Measurements from ENCODE around the gene EYA2. TPM values are rescaled to one million over a fixed set of nuclear protein-coding genes. Genes with fewer than 3 reads are reported as not detected.

Gene EYA2
- total and polyA plus RNA-seq, 2 donors (not counting 1 experiment from before 2014, with no cell fraction given) = 1.1 to 2.8 TPM

- Mint-ChIP-seq H3K27me3 (peaks cover 30% of the 10 kb centered on the region), H3K4me3 (no peak overlapping the region), H3K27ac (no peak overlapping the region), H3K4me1 (no peaks in the 10 kb centered on the region), H3K9me3 (ENCODE audit: insufficient read depth) (no peaks in the 10 kb centered on the region)
- Histone ChIP-seq H3K36me3 (replicated peaks in 1 of 2; ENCODE audit: control extremely low read depth in 1 of 2, control insufficient read depth in 1 of 2, extremely low read depth in 1 of 2, insufficient read depth in 2 of 2, low read length in 1 of 2) (no peaks in the 10 kb centered on the region), H3K79me2 (ENCODE audit: control insufficient read depth, insufficient read depth, low read length) (no peaks in the 10 kb centered on the region), H3K27me3 (replicated peaks in 1 of 4; ENCODE audit: control extremely low read depth in 1 of 4, control insufficient read depth in 3 of 4, insufficient read depth in 4 of 4, low read length in 3 of 4) (peaks cover 0 to 2% (median 0%) of the 10 kb centered on the region in 4 experiments), H3K4me3 (ENCODE audit: control extremely low read depth in 1 of 5, extremely low read depth in 1 of 5, insufficient read depth in 1 of 5, low read depth in 2 of 5, low read length in 4 of 5) (no peak overlapping the region), H3K4me1 (ENCODE audit: control insufficient read depth in 2 of 2, insufficient read depth in 2 of 2, low read length in 2 of 2) (no peaks in the 10 kb centered on the region), H3K27ac (ENCODE audit: low read length in 2 of 2) (no peak overlapping the region), H3K9ac (ENCODE audit: low read length) (no peak overlapping the region), H2AFZ (ENCODE audit: insufficient read depth, low read depth, low read length, poor library complexity, severe bottlenecking) (no peak overlapping the region), H3K4me2 (replicated peaks; ENCODE audit: low read depth, low read length, poor library complexity, severe bottlenecking) (no peak overlapping the region), H3K9me3 (ENCODE audit: control extremely low read depth in 1 of 3, control insufficient read depth in 2 of 3, insufficient read depth in 1 of 3, low read length in 2 of 3) (peaks cover 0 to 10% (median 1%) of the 10 kb centered on the region in 3 donors), H4K20me1 (ENCODE audit: control insufficient read depth, insufficient read depth, low read length, poor library complexity, severe bottlenecking) (no peaks in the 10 kb centered on the region)
- CTCF ChIA-PET = no interaction called here
- DNase-seq (no peak), ATAC-seq (ENCODE audit: low read depth) (no peak)
- 100% methylated on average over 1 of the region's 1 CpG for WGBS (ENCODE audit: insufficient coverage)
- POLR2A ChIA-PET = no interaction called here
- TF ChIP-seq EZH2 (IDR thresholded peaks at IDR 0.05; ENCODE audit: borderline replicate concordance, insufficient read depth, low read depth, low read length, poor library complexity, severe bottlenecking) = no peak
- no peak for TF ChIP-seq CTCF (IDR thresholded peaks at IDR 0.05)
- intact Hi-C loops (cut with micrococcal nuclease) = no loop called here
Measured at GRCh38 chr20:46929902-46930301, 35.3 kb downstream of the EYA2 start.

GRCh38 chr20:46930640-46931339, 36.1 kb downstream of the EYA2 start:
- no peak overlapping the region for H3K4me3 Mint-ChIP-seq
- H3K4me1 Mint-ChIP-seq = no peaks in the 10 kb centered on the region
- Histone ChIP-seq H3K27me3 (replicated peaks in 1 of 4; ENCODE audit: control extremely low read depth in 1 of 4, control insufficient read depth in 3 of 4, insufficient read depth in 4 of 4, low read length in 3 of 4) (peaks cover 0 to 2% (median 0%) of the 10 kb centered on the region in 4 experiments), H3K79me2 (ENCODE audit: control insufficient read depth, insufficient read depth, low read length) (no peaks in the 10 kb centered on the region), H3K4me1 (ENCODE audit: control insufficient read depth in 2 of 2, insufficient read depth in 2 of 2, low read length in 2 of 2) (no peaks in the 10 kb centered on the region), H2AFZ (ENCODE audit: insufficient read depth, low read depth, low read length, poor library complexity, severe bottlenecking) (no peak overlapping the region), H3K9ac (ENCODE audit: low read length) (no peak overlapping the region), H3K4me3 (ENCODE audit: control extremely low read depth in 1 of 5, extremely low read depth in 1 of 5, insufficient read depth in 1 of 5, low read depth in 2 of 5, low read length in 4 of 5) (no peak overlapping the region), H3K36me3 (replicated peaks in 1 of 2; ENCODE audit: control extremely low read depth in 1 of 2, control insufficient read depth in 1 of 2, extremely low read depth in 1 of 2, insufficient read depth in 2 of 2, low read length in 1 of 2) (no peaks in the 10 kb centered on the region), H3K9me3 (ENCODE audit: control extremely low read depth in 1 of 3, control insufficient read depth in 2 of 3, insufficient read depth in 1 of 3, low read length in 2 of 3) (peaks cover 0 to 10% (median 1%) of the 10 kb centered on the region in 3 donors), H4K20me1 (ENCODE audit: control insufficient read depth, insufficient read depth, low read length, poor library complexity, severe bottlenecking) (no peaks in the 10 kb centered on the region), H3K27ac (ENCODE audit: low read length in 2 of 2) (no peak overlapping the region), H3K4me2 (replicated peaks; ENCODE audit: low read depth, low read length, poor library complexity, severe bottlenecking) (no peak overlapping the region)
- peaks cover 25% of the 10 kb centered on the region for H3K27me3 Mint-ChIP-seq
- POLR2A ChIA-PET = no interaction called here
- H3K9me3 Mint-ChIP-seq (ENCODE audit: insufficient read depth) = no peaks in the 10 kb centered on the region
- CTCF ChIA-PET = no interaction called here
- no peak for DNase-seq
- TF ChIP-seq EZH2 (IDR thresholded peaks at IDR 0.05; ENCODE audit: borderline replicate concordance, insufficient read depth, low read depth, low read length, poor library complexity, severe bottlenecking) (no peak), CTCF (IDR thresholded peaks at IDR 0.05) (no peak)
- no peak for ATAC-seq (ENCODE audit: low read depth)
- WGBS (ENCODE audit: insufficient coverage) = 74% methylated on average over 5 of the region's 9 CpGs
- no peak overlapping the region for H3K27ac Mint-ChIP-seq
- intact Hi-C loops (cut with micrococcal nuclease) = no loop called here

Measured in B cell (primary cell).